ENCODE measurements around the gene SYT6.

GRCh38 chr1:114116086-114116485 lies 37.6 kb downstream of the SYT6 start:
- no peak for TF ChIP-seq POLR2AphosphoS5 (IDR thresholded peaks at IDR 0.05; ENCODE audit: low read depth, low read length)
- no peak for TF ChIP-seq POLR2A (IDR thresholded peaks at IDR 0.05; ENCODE audit: low read depth, low read length)
- no peak for TF ChIP-seq SPI1 (IDR thresholded peaks at IDR 0.05; ENCODE audit: low read depth, low read length)
- TF ChIP-seq TAF1 (IDR thresholded peaks at IDR 0.05; ENCODE audit: low read depth, low read length): no peak
